ENCODE data around the gene LCE6A.
A peak's percentile ranks its signal among the peaks of the same experiment; 100 is the strongest.

LCE6A gene

DNA sequence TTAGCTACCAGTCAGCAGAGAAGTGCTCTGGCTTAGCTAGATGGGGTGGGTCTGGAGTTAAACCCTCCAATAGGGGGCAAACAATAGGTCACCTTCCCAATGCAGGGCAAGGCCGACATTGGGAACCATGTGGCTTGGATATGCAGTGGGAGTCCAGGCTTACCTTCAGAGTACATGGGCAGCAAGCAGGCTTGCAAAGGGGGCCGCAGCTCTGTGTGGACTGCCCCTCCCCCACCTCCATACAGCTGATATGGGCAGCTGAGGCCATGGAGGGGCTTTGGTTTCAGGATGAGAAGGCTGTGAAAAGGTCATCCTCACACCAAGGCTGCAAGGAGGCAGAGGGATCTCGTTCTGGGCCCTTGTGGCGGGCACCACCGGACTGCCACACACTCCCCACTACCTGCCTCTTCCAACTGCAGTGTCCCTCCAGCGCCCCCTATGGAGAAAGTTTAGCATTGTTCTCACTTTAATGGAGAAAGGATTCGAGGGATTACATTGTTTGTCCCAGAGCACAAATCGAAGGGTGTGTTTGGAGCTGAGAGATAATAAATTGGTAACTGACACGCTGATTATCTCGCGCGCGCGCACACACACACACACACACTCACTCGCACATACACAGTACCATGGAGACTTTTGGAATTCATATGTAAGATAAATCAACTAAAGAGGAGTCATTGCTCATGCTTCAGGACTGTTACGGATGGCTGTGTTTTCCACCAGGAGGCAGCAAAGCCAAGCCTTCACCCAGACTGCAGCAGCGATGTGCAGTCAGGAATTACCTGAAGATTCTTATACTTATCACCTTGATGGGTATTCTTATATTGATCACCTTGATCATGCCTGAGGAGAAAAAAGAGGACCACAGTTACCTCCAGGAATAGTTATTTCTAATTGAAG is 28.4 kb downstream of the LCE6A start:
- H3K4me2 ChIP-seq = no peak overlapping the region
- H4K20me1 ChIP-seq (ENCODE audit: insufficient read depth) = no peaks in the 10 kb centered on the region
- H3K4me1 ChIP-seq (ENCODE audit: low read depth, poor library complexity, severe bottlenecking) = no peaks in the 10 kb centered on the region
- no peaks in the 10 kb centered on the region for H3K36me3 ChIP-seq (ENCODE audit: insufficient read depth)
- H3K4me3 ChIP-seq (IDR thresholded peaks at IDR 0.05; ENCODE audit: insufficient read depth, low read depth, low read length) = no peak overlapping the region
- H2AFZ ChIP-seq (ENCODE audit: low read depth) = no peak overlapping the region; the same call in 1 of the 2 replicates
- TF ChIP-seq, protein P1, sequence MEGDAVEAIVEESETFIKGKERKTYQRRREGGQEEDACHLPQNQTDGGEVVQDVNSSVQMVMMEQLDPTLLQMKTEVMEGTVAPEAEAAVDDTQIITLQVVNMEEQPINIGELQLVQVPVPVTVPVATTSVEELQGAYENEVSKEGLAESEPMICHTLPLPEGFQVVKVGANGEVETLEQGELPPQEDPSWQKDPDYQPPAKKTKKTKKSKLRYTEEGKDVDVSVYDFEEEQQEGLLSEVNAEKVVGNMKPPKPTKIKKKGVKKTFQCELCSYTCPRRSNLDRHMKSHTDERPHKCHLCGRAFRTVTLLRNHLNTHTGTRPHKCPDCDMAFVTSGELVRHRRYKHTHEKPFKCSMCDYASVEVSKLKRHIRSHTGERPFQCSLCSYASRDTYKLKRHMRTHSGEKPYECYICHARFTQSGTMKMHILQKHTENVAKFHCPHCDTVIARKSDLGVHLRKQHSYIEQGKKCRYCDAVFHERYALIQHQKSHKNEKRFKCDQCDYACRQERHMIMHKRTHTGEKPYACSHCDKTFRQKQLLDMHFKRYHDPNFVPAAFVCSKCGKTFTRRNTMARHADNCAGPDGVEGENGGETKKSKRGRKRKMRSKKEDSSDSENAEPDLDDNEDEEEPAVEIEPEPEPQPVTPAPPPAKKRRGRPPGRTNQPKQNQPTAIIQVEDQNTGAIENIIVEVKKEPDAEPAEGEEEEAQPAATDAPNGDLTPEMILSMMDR (conservative IDR thresholded peaks at IDR 0.05; ENCODE audit: low read depth, low read length) = peak; percentile 96
- no peak overlapping the region for H3K27ac ChIP-seq
- H3K9ac ChIP-seq = no peak overlapping the region
- H3K79me2 ChIP-seq (ENCODE audit: insufficient read depth, low read depth) = no peaks in the 10 kb centered on the region
- H3K27me3 ChIP-seq (ENCODE audit: insufficient read depth, low read depth) = no peaks in the 10 kb centered on the region

DNA sequence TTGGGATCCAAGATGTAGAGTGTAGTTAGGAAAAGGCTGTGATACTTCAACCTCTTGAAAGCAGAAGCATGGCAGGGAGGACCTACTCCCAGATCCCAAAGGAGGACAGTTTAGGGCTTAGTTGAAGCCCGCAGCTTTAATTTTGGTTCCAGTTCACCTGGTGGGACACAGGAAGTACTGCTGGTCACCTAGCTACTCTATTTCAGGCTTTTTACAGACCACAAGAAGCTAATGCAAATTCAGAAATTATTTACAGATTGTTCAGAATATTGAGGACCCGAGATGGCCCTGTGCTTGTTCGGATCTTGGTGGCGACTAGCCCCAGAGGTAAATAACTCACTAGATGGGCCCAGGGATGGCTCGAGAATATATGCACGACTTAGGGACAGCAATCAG is 29.1 kb downstream of the LCE6A start:
- no peak overlapping the region for H3K4me3 ChIP-seq (IDR thresholded peaks at IDR 0.05; ENCODE audit: insufficient read depth, low read depth, low read length)
- H3K4me2 ChIP-seq = no peak overlapping the region
- no peaks in the 10 kb centered on the region for H3K79me2 ChIP-seq (ENCODE audit: insufficient read depth, low read depth)
- no peaks in the 10 kb centered on the region for H3K36me3 ChIP-seq (ENCODE audit: insufficient read depth)
- TF ChIP-seq, protein P1 (conservative IDR thresholded peaks at IDR 0.05; ENCODE audit: low read depth, low read length) = no peak
- no peaks in the 10 kb centered on the region for H4K20me1 ChIP-seq (ENCODE audit: insufficient read depth)
- H3K9ac ChIP-seq = no peak overlapping the region
- no peak overlapping the region for H3K27ac ChIP-seq
- no peak overlapping the region for H2AFZ ChIP-seq (ENCODE audit: low read depth)
- H3K4me1 ChIP-seq (ENCODE audit: low read depth, poor library complexity, severe bottlenecking) = no peaks in the 10 kb centered on the region
- no peaks in the 10 kb centered on the region for H3K27me3 ChIP-seq (ENCODE audit: insufficient read depth, low read depth)

DNA sequence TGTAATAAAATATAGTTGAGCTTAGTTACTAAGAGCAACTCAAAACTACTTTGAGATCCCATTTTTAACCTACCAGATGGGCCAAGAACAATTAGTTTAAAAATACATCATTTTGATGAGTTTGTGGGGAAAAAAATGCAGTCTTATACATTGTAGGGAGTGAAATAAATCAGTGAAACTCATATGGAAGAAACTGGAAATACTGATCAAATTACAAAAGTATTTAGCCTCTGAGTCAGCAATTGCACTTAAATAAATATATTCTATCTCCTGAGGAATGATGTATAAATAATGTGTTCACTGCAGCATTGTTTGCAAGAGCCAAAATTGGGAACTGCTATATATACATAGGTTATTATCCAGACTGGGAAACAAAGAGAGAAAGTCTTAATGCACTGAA is 30.8 kb downstream of the LCE6A start:
- Histone ChIP-seq H3K9ac (no peak overlapping the region), H3K27me3 (ENCODE audit: insufficient read depth, low read depth) (no peaks in the 10 kb centered on the region), H3K27ac (no peak overlapping the region), H3K4me1 (ENCODE audit: low read depth, poor library complexity, severe bottlenecking) (no peaks in the 10 kb centered on the region), H4K20me1 (ENCODE audit: insufficient read depth) (no peaks in the 10 kb centered on the region), H3K36me3 (ENCODE audit: insufficient read depth) (no peaks in the 10 kb centered on the region), H3K4me3 (IDR thresholded peaks at IDR 0.05; ENCODE audit: insufficient read depth, low read depth, low read length) (no peak overlapping the region), H3K79me2 (ENCODE audit: insufficient read depth, low read depth) (no peaks in the 10 kb centered on the region), H3K4me2 (no peak overlapping the region), H2AFZ (ENCODE audit: low read depth) (no peak overlapping the region)
- TF ChIP-seq, protein P1 (conservative IDR thresholded peaks at IDR 0.05; ENCODE audit: low read depth, low read length) = no peak

DNA sequence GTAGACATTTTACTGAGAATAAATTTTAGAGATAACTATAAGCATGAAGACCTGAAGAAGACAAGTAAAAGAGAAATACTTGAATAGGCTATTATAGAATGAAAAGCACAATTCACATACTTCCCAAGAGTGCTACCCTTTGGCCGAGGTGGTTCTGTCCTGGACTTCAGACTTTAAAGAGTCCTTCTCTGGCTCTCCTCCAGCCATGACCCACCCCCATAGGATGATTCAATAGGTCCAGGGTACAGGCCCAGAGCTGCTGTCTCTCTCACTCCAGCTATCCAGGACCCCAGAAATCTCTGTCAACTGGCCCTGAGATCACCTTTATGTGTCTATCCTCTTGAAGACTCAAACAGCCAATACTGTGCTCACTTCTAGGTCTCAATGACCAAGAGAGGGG is 34.2 kb downstream of the LCE6A start:
- no peak overlapping the region for H3K4me3 ChIP-seq (IDR thresholded peaks at IDR 0.05; ENCODE audit: insufficient read depth, low read depth, low read length)
- H3K36me3 ChIP-seq (ENCODE audit: insufficient read depth) = no peaks in the 10 kb centered on the region
- no peak overlapping the region for H2AFZ ChIP-seq (ENCODE audit: low read depth)
- peaks cover 4% of the 10 kb centered on the region for H3K4me1 ChIP-seq (ENCODE audit: low read depth, poor library complexity, severe bottlenecking)
- H4K20me1 ChIP-seq (ENCODE audit: insufficient read depth) = no peaks in the 10 kb centered on the region
- H3K27me3 ChIP-seq (ENCODE audit: insufficient read depth, low read depth) = no peaks in the 10 kb centered on the region
- no peak overlapping the region for H3K27ac ChIP-seq
- H3K79me2 ChIP-seq (ENCODE audit: insufficient read depth, low read depth) = no peaks in the 10 kb centered on the region
- TF ChIP-seq, protein P1 (conservative IDR thresholded peaks at IDR 0.05; ENCODE audit: low read depth, low read length) = no peak
- no peak overlapping the region for H3K4me2 ChIP-seq
- H3K9ac ChIP-seq = no peak overlapping the region
